Stimulated activated CD4-positive, alpha-beta T cell treated with anti-CD3 and anti-CD28 coated beads, Interleukin-4, amount 100 ng/mL, for 48 hours (primary cell): ENCODE data around the gene PGP.
"Not testable (repeated sequence)": the region's sequence is repeated elsewhere in the genome, so short reads cannot be mapped to it uniquely, and the experiment has no call there.

Source experiments
- DNase-seq, 2 donors: peaks; one replicate each; pipeline ENCODE4 v3.0.0-alpha.2; 2020; ENCODE audit warnings: low read depth in 2 of 2

The PGP gene

DNA sequence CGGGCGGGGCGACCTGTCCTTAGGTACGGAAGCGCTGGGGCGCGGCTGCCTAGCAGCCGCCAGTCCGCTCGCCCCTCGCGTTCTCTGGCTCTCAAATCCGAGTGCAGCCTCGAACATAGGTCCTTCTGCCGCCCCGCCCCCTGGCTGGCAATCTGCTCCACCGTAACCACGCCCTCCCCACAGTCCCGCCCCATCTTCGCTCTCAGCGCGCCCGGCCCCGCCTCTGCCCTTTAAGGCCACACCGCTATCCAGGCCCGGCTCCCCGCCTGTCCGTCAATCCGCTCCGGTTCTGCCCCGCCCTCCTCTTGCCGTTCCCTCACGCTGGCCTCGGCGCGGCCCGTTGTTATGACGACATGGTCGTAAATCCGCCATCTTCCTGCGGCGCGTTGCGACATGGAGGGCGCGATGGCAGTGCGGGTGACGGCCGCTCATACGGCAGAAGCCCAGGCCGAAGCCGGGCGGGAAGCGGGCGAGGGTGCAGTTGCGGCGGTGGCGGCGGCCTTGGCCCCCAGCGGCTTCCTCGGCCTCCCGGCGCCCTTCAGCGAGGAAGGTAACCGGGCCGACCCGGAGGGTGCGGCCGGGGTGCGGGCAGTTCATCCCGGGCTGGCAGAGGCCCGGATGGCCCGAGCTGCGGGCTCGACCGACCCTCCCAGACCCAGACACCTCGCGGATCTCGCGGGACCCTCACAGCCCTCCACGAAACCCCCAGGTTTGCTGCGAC, 8.7 kb upstream of the PGP start, which contains the start of gene E4F1:
E4F1 (plus strand) TSS at position 371 of the 721 bp plus-strand sequence; CDS start at position 394, 23 bp downstream.
- DNase-seq = peak; percentile 99 to 100

DNA sequence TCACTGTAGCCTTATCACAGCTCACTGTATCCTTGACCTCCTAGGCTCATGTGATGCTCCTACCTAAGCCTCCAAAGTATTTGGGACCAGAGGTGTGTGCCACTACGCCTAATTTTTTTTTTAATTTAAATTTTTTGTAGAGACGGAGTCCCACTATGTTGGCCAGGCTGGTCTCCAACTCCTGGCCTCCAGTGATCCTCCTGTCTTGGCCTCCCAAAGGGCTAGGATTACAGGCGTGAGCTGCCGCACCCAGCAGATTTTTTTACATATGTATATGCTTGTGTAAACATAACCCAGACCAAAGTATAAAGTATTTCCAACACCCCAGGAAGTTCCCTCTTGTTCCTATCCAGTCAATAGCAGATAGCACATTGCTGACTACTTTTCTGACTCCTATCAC, 1.7 kb upstream of the PGP start:
- no peak for DNase-seq

GRCh38 chr16:2213817-2214718, 572 bp downstream of the PGP start:
- DNase-seq = no peak

- no peak for DNase-seq
Measured at GRCh38 chr16:2212362-2213324, 2.0 kb downstream of the PGP start.

- no peak for DNase-seq
Measured at GRCh38 chr16:2211923-2212347, 2.7 kb downstream of the PGP start.

DNA sequence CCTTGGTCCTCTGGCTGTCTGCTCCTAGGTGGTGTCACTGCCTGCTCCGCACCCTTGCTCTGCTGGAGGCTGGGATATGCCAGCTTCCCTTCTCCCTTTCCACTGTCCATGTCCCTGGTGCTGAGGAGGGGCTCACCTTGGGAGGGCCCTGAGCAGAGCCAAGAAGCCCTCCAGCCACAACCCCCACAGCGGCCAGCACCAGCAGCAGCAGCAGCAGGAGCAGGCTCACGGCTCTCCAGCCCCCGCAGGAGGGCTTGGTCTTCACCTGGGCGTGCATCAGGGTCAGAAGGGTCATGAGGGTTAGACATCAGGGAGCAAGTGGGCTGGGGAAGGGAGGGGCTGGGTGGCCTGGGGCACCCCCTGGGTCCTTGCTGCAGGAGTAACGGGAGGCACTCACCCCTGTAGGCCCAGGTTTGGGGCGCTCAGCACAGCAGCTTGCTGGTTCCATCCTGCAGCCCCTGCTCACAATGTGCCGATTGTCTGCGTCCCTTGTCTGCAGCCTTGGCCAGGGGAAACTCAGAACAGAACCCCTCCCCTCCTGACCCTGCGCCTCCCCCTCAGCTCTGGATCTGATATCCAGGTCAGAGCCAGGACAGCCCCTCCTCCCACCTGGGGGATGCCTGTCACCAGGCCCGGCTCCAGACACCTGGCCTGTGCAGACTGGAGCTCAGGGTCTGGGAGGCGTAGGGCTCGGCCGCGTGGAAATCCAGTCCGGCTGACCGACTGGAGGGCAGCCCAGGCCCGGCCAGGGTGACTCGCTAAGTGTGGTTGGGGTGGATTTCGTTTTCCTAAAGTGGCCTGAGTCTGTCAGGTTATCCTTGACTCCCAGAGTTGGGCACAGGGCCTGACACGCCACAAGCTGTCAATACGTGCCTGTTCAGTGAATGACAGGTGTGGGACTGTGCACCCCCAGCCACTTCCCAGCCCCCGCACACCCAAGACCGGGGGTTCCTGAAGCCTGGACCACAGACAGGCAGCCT, 4.0 kb downstream of the PGP start, which contains the start of gene BRICD5:
BRICD5 (minus strand) TSS at position 478 of the 980 bp plus-strand sequence; CDS start at position 448, 30 bp downstream.
- DNase-seq = no peak

DNA sequence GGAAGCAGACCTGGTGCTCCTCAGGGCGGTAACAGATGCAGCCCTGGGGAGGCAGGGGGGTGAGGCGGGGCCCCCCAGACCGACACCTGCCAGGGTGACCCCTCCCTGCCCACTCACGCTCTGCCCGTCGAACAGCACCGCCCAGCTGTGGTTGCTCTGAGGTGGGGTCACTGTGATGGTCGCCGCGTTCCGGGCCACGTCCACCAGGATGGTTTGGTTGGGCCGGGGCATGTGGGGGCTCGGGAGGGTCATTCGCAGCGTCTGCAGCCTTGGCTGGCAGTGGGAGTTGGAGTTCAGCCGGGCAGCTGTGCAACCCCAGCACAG, 4.7 kb downstream of the PGP start:
- no peak for DNase-seq

- DNase-seq = no peak
Measured at GRCh38 chr16:2209258-2210008, 5.2 kb downstream of the PGP start.

GRCh38 chr16:2208772-2209171, 5.9 kb downstream of the PGP start:
- no peak for DNase-seq

- DNase-seq = no peak
Measured at GRCh38 chr16:2208308-2208707, 6.3 kb downstream of the PGP start.

DNA sequence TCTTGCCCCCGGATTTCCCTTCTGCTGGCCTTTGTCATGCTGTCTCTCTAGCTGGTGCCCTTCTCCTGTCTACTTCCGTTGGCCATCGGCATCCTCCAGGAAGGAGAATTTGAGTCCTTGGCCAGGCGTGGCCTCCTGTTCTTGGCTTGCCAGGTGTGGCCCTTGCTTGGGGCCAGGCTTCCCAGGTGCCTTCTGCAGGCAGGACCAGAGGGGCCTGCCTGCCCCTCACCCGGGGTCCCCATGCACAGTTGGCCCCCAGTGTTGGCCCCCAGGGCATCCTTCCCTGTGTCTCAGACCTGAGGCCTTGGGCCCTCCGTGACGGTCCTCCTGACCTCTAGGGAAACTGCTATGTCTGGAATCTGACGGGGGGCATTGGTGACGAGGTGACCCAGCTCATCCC, 6.8 kb downstream of the PGP start:
- no peak for DNase-seq

DNA sequence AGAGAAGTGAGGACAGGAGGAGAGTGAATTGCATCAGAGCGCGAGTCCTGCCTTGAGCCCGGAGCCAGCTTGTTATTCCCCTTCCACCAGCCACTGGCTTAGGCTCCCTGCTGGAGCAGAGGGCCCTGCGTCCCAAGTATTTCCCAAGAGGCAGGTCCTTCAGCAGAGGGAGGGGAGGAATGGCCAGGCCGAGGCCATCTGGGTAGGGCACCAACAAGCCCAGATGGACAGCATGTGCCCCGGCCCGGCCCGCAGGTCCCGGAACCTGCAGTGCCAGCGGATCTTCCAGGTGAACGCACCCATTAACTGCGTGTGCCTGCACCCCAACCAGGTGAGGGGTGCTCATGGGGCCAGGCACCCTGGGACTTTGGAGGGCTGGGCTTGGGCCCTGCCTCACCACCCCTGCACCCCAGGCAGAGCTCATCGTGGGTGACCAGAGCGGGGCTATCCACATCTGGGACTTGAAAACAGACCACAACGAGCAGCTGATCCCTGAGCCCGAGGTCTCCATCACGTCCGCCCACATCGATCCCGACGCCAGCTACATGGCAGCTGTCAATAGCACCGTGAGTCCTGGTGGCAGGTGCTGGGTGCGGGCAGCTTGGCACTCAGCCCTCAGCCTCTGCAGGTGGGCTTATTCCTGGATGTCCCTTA, 7.7 kb downstream of the PGP start:
- no peak for DNase-seq

- DNase-seq = no peak
Measured at GRCh38 chr16:2206420-2206779, 8.2 kb downstream of the PGP start.

DNA sequence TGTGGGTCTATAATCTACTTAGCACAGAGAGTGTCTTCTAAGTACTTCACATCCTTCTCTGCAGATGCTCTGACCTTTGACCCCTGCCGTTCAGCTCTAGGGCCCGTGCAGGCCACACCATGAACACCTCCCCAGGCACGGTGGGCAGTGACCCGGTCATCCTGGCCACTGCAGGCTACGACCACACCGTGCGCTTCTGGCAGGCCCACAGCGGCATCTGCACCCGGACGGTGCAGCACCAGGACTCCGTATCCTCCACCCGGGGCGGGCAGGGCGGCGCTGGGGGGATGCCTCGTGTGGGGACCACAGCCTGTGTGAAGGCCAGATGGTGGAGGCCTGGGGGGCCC, 8.7 kb downstream of the PGP start:
- no peak for DNase-seq

GRCh38 chr16:2205104-2205966, 9.3 kb downstream of the PGP start, which contains the start of gene MLST8:
MLST8 (plus strand) TSS chr16:2205454; CDS start chr16:2206086, 632 bp downstream.
- DNase-seq = peak; percentile 76 to 81

- no peak for DNase-seq
Measured at GRCh38 chr16:2204416-2205103, 10.1 kb downstream of the PGP start.

- DNase-seq = not testable (repeated sequence)
Measured at GRCh38 chr16:2203119-2203688, 11.4 kb downstream of the PGP start.
